HG02870 (cell line): ENCODE results near the gene PFN1.

Source experiments
- ATAC-seq: cut with Tn5 transposase; IDR thresholded peaks from one replicate; pipeline ENCODE4 v1.9.1; 2021; ENCODE audit warnings: mild to moderate bottlenecking, moderate library complexity; ENCODE audit not compliant: unreplicated experiment

PFN1 gene

GRCh38 chr17:4968486-4969046 lies 20.2 kb upstream of the PFN1 start:
- ATAC-seq: no peak

- ATAC-seq: peak; percentile 57
These were observed 19.5 kb upstream of the PFN1 start, which contains the start of gene SPAG7 for GRCh38 chr17:4967539-4968485. Gene SPAG7, minus strand, starts transcription at chr17:4967817. Its CDS starts 13 bp downstream, at chr17:4967804.

GRCh38 chr17:4966844-4967538 lies 18.7 kb upstream of the PFN1 start:
- ATAC-seq: peak; percentile 83

- ATAC-seq: no peak
These were observed 17.1 kb upstream of the PFN1 start for GRCh38 chr17:4965311-4965986.

- no peak for ATAC-seq
These were observed 12.1 kb upstream of the PFN1 start for GRCh38 chr17:4960279-4960922.

GRCh38 chr17:4959261-4959965 lies 11.1 kb upstream of the PFN1 start:
- ATAC-seq: no peak

DNA sequence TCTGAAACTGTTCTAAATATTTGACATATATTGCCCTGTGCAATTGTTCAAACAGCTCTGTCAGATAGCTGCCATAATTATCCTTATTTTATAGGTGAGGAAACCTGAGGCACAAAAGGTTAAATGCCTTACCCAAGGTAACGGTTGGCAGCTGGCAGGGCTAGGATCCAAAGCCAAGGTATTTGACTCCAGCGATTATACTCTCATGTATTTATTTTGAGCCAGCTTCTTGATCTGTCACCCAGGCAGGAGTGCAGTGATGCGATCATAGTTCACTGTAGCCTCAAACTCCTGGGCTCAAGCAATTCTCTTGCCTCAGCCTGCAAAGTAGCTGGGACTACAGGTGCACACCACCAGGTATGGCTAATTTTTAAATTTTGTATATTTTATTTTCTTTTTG lies 9.8 kb upstream of the PFN1 start:
- no peak for ATAC-seq

- ATAC-seq: no peak
These were observed 8.2 kb upstream of the PFN1 start for GRCh38 chr17:4956493-4957061.

DNA sequence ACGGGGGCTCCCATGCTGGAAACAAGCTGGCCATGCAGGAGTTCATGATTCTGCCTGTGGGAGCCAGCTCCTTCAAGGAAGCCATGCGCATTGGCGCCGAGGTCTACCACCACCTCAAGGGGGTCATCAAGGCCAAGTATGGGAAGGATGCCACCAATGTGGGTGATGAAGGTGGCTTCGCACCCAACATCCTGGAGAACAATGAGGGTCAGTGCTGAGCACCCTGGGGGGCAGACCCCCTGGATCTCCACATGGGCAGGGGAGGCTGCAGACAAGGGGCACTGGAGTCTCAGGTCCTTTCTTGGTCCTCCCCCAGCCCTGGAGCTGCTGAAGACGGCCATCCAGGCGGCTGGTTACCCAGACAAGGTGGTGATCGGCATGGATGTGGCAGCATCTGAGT lies 6.8 kb upstream of the PFN1 start:
- ATAC-seq: no peak

DNA sequence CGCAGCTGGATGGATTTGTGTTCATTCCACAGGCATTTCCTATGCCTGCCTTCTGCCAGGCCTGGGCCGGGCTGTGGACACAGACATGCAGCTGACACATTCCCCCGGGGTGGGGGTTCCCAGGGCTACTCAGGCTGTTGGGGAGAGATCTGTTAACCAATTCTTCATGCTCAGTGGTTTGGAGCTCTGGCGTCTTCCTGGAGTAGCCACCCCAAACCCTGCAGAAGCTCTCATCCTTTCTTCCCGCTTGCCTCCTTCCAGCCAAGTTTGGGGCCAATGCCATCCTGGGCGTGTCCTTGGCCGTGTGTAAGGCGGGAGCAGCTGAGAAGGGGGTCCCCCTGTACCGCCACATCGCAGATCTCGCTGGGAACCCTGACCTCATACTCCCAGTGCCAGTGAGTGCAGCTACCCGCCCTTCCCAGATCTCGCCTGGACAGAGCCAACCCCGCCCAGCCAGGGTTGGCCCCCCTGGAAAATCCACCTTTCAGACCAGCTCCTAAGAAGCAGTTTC lies 5.2 kb upstream of the PFN1 start:
- ATAC-seq: no peak

DNA sequence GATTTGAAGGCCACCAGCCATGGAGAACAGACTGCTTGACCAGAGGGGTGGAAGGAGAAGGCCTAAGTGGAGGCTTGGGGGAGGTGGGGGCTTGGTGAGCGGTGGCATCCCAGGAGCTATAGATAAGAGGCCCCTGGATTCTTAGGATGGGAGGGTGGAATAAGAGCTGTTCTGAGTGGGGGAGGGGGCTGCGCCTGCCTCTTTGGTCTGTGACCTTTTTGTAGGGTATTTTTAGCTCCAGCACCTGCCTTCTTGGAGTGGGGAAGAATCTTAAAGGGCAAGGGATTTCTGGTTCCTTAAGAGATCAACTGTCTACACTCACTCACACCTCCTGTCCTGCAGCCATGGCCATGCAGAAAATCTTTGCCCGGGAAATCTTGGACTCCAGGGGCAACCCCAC lies 3.2 kb upstream of the PFN1 start:
- ATAC-seq: no peak

- no peak for ATAC-seq
These were observed 2.4 kb upstream of the PFN1 start, which contains the start of gene ENO3 for GRCh38 chr17:4950746-4951204. Gene ENO3, plus strand, starts transcription at chr17:4951119. Its CDS starts 711 bp downstream, at chr17:4951830.

GRCh38 chr17:4950075-4950745 lies 1.9 kb upstream of the PFN1 start:
- peak; percentile 2 for ATAC-seq

DNA sequence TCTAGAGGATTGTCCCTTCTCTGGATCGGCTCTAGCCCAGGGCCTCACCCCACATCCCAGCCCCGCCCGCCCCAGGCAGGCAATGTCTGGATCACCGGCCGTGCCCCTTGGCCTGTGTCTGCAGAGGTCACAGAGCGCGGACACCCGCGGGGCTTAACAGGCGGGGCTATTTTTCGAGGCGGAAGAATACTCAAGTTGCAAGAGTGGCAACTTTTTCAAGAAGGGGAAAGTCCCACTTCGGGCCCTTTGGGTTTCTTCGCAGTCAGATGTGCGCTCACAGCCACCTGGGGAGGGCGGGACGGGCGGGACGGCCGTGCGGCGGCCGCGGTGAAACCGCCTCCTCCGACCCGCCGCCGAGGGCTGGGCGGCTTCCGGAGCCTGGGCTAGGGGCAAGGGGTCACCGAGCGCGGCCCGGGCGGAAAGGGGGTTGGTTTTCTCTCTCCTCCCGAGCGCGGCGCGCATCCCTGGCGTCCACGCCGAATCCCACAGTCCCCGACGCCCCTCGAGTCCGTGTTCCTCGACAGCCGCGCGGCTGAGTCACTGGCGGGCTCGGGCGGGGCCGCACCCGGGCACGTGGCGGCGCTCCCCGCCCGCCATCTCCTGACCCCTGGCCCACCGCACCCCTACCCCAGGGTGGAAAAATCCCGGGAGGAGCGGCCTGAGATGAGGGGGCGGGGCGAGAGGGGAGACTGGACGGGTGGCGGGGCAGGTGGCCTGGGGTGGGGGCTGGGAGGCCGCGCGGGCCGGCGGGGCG lies 1.2 kb upstream of the PFN1 start:
- peak; percentile 28 for ATAC-seq

- peak; percentile 25 for ATAC-seq
These were observed 596 bp upstream of the PFN1 start for GRCh38 chr17:4948931-4949320.

DNA sequence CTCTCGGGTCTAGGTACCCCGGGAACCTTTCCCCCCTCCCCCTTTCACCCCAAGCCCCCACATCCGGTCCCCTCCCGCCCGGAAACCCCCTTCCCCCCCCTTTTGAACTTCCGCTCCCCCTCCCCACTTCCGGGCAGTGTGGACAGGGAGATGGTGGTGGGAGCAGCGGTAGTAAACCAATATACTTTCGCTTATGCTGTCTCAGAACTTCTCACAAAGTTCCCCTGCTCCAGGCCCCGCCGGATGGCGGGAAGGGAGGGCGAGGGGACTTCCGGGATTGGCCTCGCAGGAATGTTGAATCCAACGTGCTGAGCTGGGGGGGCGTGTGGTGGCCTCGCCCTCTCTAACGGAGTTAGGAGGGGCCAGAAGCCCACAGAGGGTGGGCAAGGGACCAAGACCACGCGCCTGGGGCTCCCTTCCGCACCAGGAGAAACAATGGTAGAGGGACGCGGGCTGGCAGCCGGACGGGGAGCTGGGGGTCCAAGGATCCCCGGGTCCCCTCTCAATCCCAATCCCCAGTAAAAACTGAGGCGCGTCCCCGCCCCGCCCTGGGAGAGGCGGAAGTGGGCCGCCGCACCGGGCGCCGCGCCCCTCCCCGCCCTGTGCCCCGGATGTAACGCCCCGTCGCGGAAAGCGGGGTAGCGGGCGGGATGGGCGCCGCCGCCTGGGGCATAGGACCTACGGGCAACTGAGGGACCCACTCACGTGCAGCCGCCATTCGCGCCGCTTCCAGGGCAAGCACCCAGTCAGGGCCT lies 742 bp downstream of the PFN1 start:
- ATAC-seq: no peak

DNA sequence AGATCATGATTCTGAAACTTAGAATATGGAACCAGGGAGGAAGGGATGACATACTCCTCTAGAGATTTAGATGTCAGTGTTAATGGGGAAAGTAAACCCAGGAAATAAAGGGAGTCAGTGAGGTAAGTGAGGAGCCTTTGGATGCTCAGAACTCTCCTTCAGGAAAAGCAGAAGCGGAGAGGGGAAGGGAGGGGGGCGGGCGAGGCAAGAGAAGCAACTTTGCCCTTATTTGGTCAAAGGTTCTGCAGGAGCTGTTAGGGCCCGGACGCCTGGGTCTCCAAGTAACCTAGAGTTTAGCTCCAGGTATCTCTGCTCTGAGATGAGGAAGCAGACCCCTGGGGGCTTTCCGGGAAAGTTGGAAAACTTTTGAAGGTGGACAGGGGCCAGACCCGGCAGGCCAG lies 1.3 kb downstream of the PFN1 start:
- no peak for ATAC-seq
